ENCODE results near the gene MRNIP.

MRNIP gene

DNA sequence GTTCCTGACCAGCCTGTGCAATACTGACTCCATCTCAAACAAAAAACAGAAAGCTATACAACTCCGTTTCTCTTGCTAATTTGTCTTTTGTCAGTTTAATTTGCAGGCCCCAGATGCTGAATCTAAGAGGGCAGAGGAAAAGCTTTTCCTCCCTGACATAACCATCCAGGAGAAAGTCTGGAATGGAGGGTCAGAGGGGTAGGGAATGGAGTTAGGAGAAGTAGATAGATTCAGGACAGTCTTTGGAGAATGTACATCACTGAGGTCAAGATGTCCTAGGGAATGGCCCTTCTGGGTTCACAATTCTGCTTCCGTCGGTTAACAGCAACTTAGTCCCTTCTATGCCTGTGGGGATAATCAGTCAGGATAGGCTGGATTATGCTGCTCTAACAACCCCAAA, 44.5 kb downstream of the MRNIP start:
- Histone ChIP-seq H3K4me1 (peaks cover 14 to 29% (median 22%) of the 10 kb centered on the region in 4 donors), H3K27ac (no peak overlapping the region), H3K9me3 (no peaks in the 10 kb centered on the region), H3K27me3 (no peaks in the 10 kb centered on the region), H3K36me3 (peaks cover 0 to 13% (median 0%) of the 10 kb centered on the region in 3 donors), H3K4me3 (no peak overlapping the region)
- intact Hi-C loops (cut with DNase I; ENCODE audit: low total_unique reads): no loop called here
- TF ChIP-seq, protein P1, sequence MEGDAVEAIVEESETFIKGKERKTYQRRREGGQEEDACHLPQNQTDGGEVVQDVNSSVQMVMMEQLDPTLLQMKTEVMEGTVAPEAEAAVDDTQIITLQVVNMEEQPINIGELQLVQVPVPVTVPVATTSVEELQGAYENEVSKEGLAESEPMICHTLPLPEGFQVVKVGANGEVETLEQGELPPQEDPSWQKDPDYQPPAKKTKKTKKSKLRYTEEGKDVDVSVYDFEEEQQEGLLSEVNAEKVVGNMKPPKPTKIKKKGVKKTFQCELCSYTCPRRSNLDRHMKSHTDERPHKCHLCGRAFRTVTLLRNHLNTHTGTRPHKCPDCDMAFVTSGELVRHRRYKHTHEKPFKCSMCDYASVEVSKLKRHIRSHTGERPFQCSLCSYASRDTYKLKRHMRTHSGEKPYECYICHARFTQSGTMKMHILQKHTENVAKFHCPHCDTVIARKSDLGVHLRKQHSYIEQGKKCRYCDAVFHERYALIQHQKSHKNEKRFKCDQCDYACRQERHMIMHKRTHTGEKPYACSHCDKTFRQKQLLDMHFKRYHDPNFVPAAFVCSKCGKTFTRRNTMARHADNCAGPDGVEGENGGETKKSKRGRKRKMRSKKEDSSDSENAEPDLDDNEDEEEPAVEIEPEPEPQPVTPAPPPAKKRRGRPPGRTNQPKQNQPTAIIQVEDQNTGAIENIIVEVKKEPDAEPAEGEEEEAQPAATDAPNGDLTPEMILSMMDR (IDR thresholded peaks at IDR 0.05): no peak
- DNase-seq: no peak

GRCh38 chr5:179812997-179813607, 45.5 kb downstream of the MRNIP start:
- no peaks in the 10 kb centered on the region for H3K9me3 ChIP-seq
- no peaks in the 10 kb centered on the region for H3K27me3 ChIP-seq
- H3K4me3 ChIP-seq: no peak overlapping the region
- H3K4me1 ChIP-seq: peaks cover 8 to 22% (median 15%) of the 10 kb centered on the region in 4 donors
- no peak for DNase-seq
- TF ChIP-seq, protein P1 (IDR thresholded peaks at IDR 0.05): no peak
- peaks cover 0 to 13% (median 0%) of the 10 kb centered on the region in 3 donors for H3K36me3 ChIP-seq
- intact Hi-C loops (cut with DNase I; ENCODE audit: low total_unique reads): no loop called here
- H3K27ac ChIP-seq: no peak overlapping the region

DNA sequence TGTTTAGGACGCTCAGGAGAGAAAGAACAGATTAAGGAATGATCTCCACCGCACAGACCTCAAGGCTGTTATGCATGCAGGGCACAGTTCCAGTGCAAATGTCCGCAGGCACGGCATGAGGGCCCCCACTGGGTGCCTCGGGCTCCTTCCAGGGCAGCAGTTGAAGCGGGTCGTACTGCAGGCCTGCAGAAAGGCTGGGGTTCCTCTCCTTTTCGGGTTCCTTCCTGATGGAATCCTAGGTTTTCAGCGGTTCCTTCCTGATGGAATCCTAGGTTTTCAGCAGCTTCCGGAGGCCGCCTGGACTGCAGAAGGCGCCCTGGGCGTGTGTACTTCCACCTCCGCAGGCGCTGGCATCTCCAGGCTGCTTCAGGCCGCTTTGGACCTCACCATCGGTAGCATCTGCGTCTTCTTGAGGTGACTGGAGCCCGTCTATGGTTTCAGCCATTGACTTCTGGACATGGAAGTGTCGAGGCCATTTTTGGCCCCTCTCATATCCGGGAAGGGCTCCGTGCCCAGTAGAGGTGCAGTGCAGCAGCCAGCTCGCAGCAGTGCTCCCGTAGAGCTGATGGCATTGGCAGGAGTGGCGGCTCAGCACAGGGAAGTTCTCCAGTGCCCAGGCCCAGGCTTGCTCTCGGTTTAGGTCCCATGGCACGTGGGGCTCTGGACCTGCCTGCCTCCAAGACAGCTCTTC, 46.3 kb downstream of the MRNIP start:
- Histone ChIP-seq H3K27ac (no peak overlapping the region), H3K4me3 (no peak overlapping the region)
- peak in 1 of 2 donors; percentile 57 for DNase-seq

DNA sequence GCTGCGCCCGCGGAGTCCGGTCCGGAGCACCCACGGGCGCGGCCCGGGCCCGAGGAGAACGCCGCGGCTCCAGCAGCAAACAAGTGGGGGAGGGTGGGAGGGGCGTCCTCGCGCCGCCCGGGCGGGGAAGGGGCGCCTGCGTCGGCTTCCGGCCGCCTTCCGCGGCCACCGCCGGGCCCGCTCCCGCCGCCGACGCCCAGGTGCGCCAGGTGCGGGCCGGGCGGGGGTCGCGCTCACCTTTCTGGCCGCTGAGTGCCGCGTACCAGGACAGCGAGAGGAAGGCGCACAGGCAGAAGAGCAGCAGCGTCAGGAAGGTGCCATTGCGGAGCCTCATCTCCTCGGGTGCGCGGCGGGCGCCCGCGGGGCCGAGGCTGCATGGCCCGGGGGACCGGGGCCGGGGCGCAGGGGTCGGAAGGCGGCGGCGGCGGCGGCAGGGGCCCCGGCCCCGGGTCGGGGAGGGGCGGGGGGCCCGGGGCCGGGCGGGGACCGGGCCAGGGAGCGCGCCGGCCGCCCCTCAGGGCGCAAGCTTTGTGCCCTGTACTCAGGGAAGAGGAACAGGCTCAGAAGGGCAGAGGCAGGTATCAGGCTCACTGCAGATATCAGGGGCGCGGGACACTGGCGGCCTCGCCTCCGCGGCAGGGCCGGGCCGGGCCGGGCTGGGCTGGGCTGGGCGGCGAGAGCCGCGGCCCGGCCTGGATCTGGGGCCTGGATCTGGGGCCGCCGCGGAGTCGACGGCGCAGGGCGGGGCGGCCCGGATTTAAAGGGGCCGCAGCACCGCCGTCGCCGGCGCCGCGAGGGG, 52.2 kb downstream of the MRNIP start, which contains the start of gene MGAT4B:
MGAT4B (minus strand) TSS at position 617 of the 799 bp plus-strand sequence; CDS start at position 334, 283 bp downstream.
- DNase-seq: peak; percentile 71 to 89
- intact Hi-C loops (cut with DNase I; ENCODE audit: low total_unique reads): loop anchor here (5.0 kb wide), 1 partner anchor 101 kb away; the partner anchor contains the start of gene TBC1D9B
- H3K36me3 ChIP-seq: peaks cover 0 to 2% (median under 1%) of the 10 kb centered on the region in 3 donors
- no peaks in the 10 kb centered on the region for H3K9me3 ChIP-seq
- TF ChIP-seq, protein P1 (IDR thresholded peaks at IDR 0.05): no peak
- H3K27me3 ChIP-seq: no peaks in the 10 kb centered on the region
- peak within 1 kb of the TSS; percentile 86 to 99 for H3K4me3 ChIP-seq
- peak within 1 kb of the TSS; percentile 94 to 96 for H3K27ac ChIP-seq
- H3K4me1 ChIP-seq: peaks cover 0 to 51% (median 44%) of the 10 kb centered on the region in 4 donors

More for the DNA sequence above, 46.3 kb downstream of the MRNIP start:
- intact Hi-C loops (cut with DNase I; ENCODE audit: low total_unique reads): no loop called here
- Histone ChIP-seq H3K4me1 (peaks cover 8 to 22% (median 16%) of the 10 kb centered on the region in 4 donors), H3K27me3 (no peaks in the 10 kb centered on the region), H3K36me3 (peaks cover 0 to 13% (median 0%) of the 10 kb centered on the region in 3 donors), H3K9me3 (no peaks in the 10 kb centered on the region)
- TF ChIP-seq, protein P1 (IDR thresholded peaks at IDR 0.05): no peak

GRCh38 chr5:179805529-179806249, 52.9 kb downstream of the MRNIP start:
- DNase-seq: peak in 1 of 2 donors; percentile 75
- TF ChIP-seq, protein P1 (IDR thresholded peaks at IDR 0.05): no peak
- intact Hi-C loops (cut with DNase I; ENCODE audit: low total_unique reads): loop anchor here (5.0 kb wide), 1 partner anchor 102 kb away; the partner anchor contains the start of gene TBC1D9B

More at GRCh38 chr5:179805529-179806249, 52.9 kb downstream of the MRNIP start:
- H3K4me3 ChIP-seq: peak overlapping the region; percentile 86 to 99
- no peaks in the 10 kb centered on the region for H3K27me3 ChIP-seq
- peak overlapping the region; percentile 94 to 96 for H3K27ac ChIP-seq
- peaks cover 5 to 10% (median 8%) of the 10 kb centered on the region in 3 donors for H3K36me3 ChIP-seq
- peaks cover 0 to 53% (median 45%) of the 10 kb centered on the region in 4 donors for H3K4me1 ChIP-seq
- H3K9me3 ChIP-seq: no peaks in the 10 kb centered on the region
